NCI-H526 treated with DMSO at 0.1 percent for 48 hours (cell line): ENCODE results near the gene TMEM82.

ENCODE experiments used
- DNase-seq: peaks from one replicate; lab custom pipeline; 2025; lab: John Stamatoyannopoulos, UW

Gene TMEM82

DNA sequence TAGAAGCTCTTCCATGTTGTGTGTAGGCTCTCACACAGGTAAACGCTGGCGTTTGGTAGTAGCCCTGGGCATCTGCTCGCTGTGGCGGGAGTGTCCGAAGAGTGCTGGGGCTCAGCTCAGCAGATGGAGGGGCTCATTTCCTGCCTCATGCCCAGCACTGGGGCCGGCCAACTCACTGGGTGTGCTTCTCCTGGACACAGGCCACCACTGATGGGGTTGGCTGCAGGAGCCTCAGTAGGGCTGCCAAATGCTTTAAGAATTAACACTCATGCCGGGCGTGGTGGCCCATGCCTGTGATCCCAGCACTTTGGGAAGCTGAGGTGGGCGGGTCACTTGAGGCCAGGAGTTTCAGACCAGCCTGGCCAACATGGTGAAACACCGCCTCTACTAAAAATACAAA, 44.3 kb downstream of the TMEM82 start:
- no peak for DNase-seq

DNA sequence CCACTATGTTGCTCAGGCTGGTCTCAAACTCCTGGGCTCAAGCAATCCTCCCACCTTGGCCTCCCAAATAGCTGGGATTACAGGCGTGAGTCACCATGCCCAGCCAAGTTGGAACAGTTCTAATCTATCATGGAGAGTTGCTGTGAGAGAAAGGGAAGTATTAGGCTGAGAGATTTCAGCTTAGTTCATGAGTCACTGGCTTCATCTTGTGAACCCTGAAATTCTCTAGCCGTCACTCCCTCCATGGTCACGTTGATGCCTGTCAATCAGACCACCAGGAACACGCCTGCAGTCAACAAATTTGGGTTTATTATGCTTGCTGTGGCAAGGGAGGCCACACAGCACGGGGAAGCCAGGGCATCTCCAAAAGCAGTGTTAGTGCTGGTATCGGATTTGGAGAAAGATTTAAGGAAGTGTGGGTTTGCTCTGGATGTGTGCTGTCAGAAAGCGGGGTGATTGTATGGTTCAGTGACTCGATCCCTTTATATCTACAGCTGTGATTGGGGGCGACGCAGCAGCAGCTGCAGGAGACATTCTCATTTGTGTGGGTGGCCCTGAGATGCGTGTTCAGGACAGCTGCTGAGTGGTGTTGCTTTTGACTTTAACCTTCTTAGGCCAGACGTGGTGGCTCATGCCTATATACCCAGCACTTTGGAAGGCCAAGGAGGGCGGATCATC, 46.5 kb downstream of the TMEM82 start:
- no peak for DNase-seq

DNA sequence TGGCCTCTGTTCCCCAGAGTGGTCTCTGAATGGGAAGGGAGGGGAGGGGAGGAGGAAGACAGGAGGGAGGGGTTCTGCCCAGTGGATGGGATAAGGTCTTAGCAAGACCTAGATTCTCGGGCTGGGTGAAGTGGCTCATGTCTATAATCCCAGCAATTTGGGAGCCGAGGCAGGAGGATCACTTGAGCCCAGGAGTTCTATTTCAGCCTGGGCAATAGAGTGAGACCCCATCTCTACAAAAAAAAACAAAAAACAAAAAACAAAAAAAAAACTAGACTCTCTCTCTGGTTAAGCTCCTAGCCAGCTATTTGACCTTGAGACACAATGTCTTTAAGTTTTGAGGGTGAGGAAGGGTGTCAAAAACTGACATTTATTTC, 53.8 kb downstream of the TMEM82 start:
- no peak for DNase-seq
